Ishikawa (cell line): ENCODE measurements around the gene TMEM176B.

ENCODE experiments used
- MAX ChIP-seq: IDR thresholded peaks from 2 replicates; pipeline ENCODE4 v1.6.1; 2012
- YY1 ChIP-seq: IDR thresholded peaks from 2 replicates; pipeline ENCODE4 v1.6.1; 2012; ENCODE audit warnings: low read depth

DNA sequence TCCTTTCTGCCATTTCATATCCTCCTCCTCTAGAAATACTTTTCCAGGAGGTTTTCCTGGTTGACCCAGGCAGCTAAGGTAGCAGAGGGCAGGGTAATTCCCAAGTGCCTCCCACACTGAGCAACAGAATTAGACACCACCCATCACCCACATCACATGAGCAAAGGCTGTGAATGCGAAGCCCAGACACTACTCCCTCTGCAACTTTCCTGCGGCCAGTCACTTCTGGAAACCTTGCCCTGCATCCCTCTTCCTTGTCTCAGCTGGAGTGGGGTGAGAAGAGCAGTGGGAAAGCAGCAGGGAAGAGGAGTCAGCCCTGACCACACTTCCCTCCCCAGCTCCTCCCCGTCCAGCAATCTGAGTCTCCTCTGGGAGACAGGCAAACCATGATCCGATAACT, 15.2 kb downstream of the TMEM176B start:
- TF ChIP-seq MAX (no peak), YY1 (no peak)
